CD8-positive, alpha-beta memory T cell (primary cell): Measurements from ENCODE around the gene POLR1B. TPM values are rescaled to one million over a fixed set of nuclear protein-coding genes. Genes with fewer than 3 reads are reported as not detected.

ENCODE experiments used
- CTCF ChIA-PET: fragments of 350-600 bp; sonication (Branson Sonifier 250); formaldehyde crosslinking; loops from one replicate; lab custom pipeline; 2021; ENCODE audit warnings: antibody characterized with exemption; lab: Charles Lee
- POLR2A ChIA-PET: fragments of 350-600 bp; sonication (Branson Sonifier 250); formaldehyde crosslinking; loops from one replicate; lab custom pipeline; 2021; ENCODE audit warnings: antibody characterized with exemption; lab: Charles Lee
- DNase-seq, 5 donors: peaks; one replicate each; pipeline versions ENCODE4 v3.0.0 to v3.0.0-alpha.2; 2020 to 2022; ENCODE audit warnings: mixed read lengths in 1 of 5
- H3K27ac ChIP-seq: one replicate; pipeline ENCODE4 v1.7.0; 2013; ENCODE audit warnings: low read depth, mild to moderate bottlenecking, low read length, moderate library complexity
- H3K27me3 ChIP-seq: 2 replicates; pipeline ENCODE4 v1.7.0; 2013; ENCODE audit warnings: low read length, mild to moderate bottlenecking; ENCODE audit not compliant: insufficient read depth, poor library complexity, severe bottlenecking
- H3K36me3 ChIP-seq: 2 replicates; pipeline ENCODE4 v1.7.0; 2013; ENCODE audit warnings: mild to moderate bottlenecking, low read length, moderate library complexity; ENCODE audit not compliant: insufficient read depth
- H3K4me1 ChIP-seq: 2 replicates; pipeline ENCODE4 v1.7.0; 2013; ENCODE audit warnings: mild to moderate bottlenecking, low read length, moderate library complexity; ENCODE audit not compliant: insufficient read depth
- H3K4me3 ChIP-seq: 2 replicates; pipeline ENCODE4 v1.7.0; 2013; ENCODE audit warnings: mild to moderate bottlenecking, low read length
- H3K9me3 ChIP-seq: 2 replicates; pipeline ENCODE4 v1.7.0; 2013; ENCODE audit warnings: mild to moderate bottlenecking, low read length
- H3K27ac Mint-ChIP-seq, 8 donors: one replicate each; pipeline ENCODE4 v1.8.0; 2020 to 2021; ENCODE audit warnings: mixed read lengths in 8 of 8, mild to moderate bottlenecking in 6 of 8, inconsistent platforms in 3 of 8, moderate library complexity in 3 of 8
- H3K27me3 Mint-ChIP-seq, 2 donors: one replicate each; pipeline ENCODE4 v1.8.0; 2020 to 2021; ENCODE audit warnings: mixed read lengths in 2 of 2, mild to moderate bottlenecking in 1 of 2, moderate library complexity in 1 of 2
- H3K36me3 Mint-ChIP-seq, 3 donors: one replicate each; pipeline ENCODE4 v1.8.0; 2020 to 2021; ENCODE audit warnings: mixed read lengths in 3 of 3, inconsistent platforms in 1 of 3, mild to moderate bottlenecking in 1 of 3
- H3K4me1 Mint-ChIP-seq, 3 donors: one replicate each; pipeline ENCODE4 v1.8.0; 2020 to 2021; ENCODE audit warnings: mixed read lengths in 3 of 3, inconsistent platforms in 1 of 3, mild to moderate bottlenecking in 1 of 3
- H3K4me3 Mint-ChIP-seq, 7 donors: one replicate each; pipeline ENCODE4 v1.8.0; 2020 to 2021; ENCODE audit warnings: mixed read lengths in 7 of 7, mild to moderate bottlenecking in 6 of 7, moderate library complexity in 4 of 7, inconsistent platforms in 2 of 7
- H3K9me3 Mint-ChIP-seq, 5 donors: one replicate each; pipeline ENCODE4 v1.8.0; 2020 to 2022; ENCODE audit warnings: mixed read lengths in 5 of 5, mild to moderate bottlenecking in 3 of 5, moderate library complexity in 2 of 5, inconsistent platforms in 1 of 5
- polyA plus RNA-seq: library from polyadenylated mRNA; unstranded; fragments of 300-500 nt; fragmentation: Illumina TruSeq; gene quantifications from one replicate; pipeline ENCODE4 v1.2.3, GENCODE V29; 2021
- total RNA-seq, 2 experiments: library from RNA; stranded (reverse); gene quantifications; one replicate each; pipeline ENCODE4 v1.2.3, GENCODE V29; 2021

The POLR1B gene
- total and polyA plus RNA-seq, 3 experiments from 2014 or later: 24.3 to 78.4 (median 67.1) TPM

GRCh38 chr2:112618383-112618782, 76.1 kb downstream of the POLR1B start:
- Histone ChIP-seq H3K4me1 (no peaks in the 10 kb centered on the region), H3K36me3 (no peaks in the 10 kb centered on the region), H3K9me3 (no peaks in the 10 kb centered on the region), H3K4me3 (no peak overlapping the region), H3K27ac (no peak overlapping the region), H3K27me3 (no peaks in the 10 kb centered on the region)
- Mint-ChIP-seq H3K4me3 (no peak overlapping the region), H3K27me3 (no peaks in the 10 kb centered on the region), H3K36me3 (peaks cover 0 to 6% (median 0%) of the 10 kb centered on the region in 3 donors), H3K27ac (no peak overlapping the region), H3K9me3 (no peaks in the 10 kb centered on the region), H3K4me1 (no peaks in the 10 kb centered on the region)
- ChIA-PET POLR2A (no interaction called here), CTCF (interaction anchor here (0.9 kb wide), 1 partner anchor 18 kb away, joined by 3 read pairs; no protein-coding TSS in a partner anchor)
- no peak for DNase-seq

DNA sequence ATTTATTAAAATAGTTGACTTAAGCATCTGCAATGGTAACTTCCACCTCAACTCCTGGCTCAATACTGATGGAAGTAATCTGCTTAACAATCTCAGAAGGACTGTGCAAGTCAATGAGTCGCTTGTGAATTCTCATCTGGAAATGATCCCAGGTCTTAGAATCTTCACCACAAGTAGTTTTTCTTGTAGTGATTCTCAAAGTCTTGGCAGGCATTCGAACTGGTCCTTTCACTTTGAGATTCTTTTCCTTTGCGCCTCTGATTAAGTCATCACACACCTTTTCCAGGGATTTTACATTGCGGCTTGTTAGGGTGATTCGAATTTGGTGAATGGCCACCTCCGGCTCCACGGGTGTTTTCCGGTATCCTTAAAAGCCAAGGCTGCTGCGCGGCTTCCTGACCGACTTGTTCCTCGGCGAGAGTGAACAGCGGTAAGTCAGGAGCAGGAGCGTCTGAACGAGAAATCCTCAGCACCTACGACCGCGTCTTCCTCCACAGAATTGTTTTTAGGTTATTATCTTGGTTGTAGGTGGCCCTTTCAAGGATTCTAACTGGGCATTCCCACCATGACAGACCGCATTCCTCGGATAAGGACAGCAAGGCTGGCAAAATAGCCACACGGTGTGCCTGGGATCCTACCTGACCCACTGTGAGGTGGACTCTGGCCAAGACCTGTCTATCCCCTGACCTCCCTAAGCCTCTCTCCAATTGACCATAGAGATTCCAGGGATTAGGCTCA, 79.7 kb downstream of the POLR1B start:
- no peak for DNase-seq
- Mint-ChIP-seq H3K9me3 (no peaks in the 10 kb centered on the region), H3K36me3 (no peaks in the 10 kb centered on the region), H3K27me3 (no peaks in the 10 kb centered on the region), H3K27ac (peak overlapping the region in 2 of 8 donors; percentile 9 to 79), H3K4me1 (peaks cover 27 to 34% (median 32%) of the 10 kb centered on the region in 3 donors), H3K4me3 (no peak overlapping the region)
- no peaks in the 10 kb centered on the region for H3K36me3 ChIP-seq
- ChIA-PET CTCF (interaction anchor here (1.0 to 5.5 kb wide), 5 partner anchors 8 to 69 kb away, joined by 3 to 28 read pairs (median 5); partner anchors contain the start of gene SLC20A1), POLR2A (interaction anchor here (1.2 kb wide), 1 partner anchor 10 kb away, joined by 3 read pairs; no protein-coding TSS in a partner anchor)
- H3K9me3 ChIP-seq: no peaks in the 10 kb centered on the region
- H3K4me3 ChIP-seq: no peak overlapping the region
- peaks cover 31% of the 10 kb centered on the region for H3K4me1 ChIP-seq
- no peaks in the 10 kb centered on the region for H3K27me3 ChIP-seq
- H3K27ac ChIP-seq: no peak overlapping the region

GRCh38 chr2:112622528-112622849, 80.2 kb downstream of the POLR1B start:
- DNase-seq: no peak
- POLR2A ChIA-PET: interaction anchor here (0.6 to 1.2 kb wide), 3 partner anchors 9 to 1944 kb away, joined by 3 to 4 read pairs (median 3); no protein-coding TSS in a partner anchor
- Mint-ChIP-seq H3K4me1 (peaks cover 33 to 39% (median 37%) of the 10 kb centered on the region in 3 donors), H3K27me3 (no peaks in the 10 kb centered on the region), H3K27ac (no peak overlapping the region), H3K4me3 (no peak overlapping the region), H3K36me3 (no peaks in the 10 kb centered on the region), H3K9me3 (no peaks in the 10 kb centered on the region)
- no peaks in the 10 kb centered on the region for H3K9me3 ChIP-seq
- H3K4me1 ChIP-seq: peaks cover 37% of the 10 kb centered on the region
- H3K36me3 ChIP-seq: no peaks in the 10 kb centered on the region
- CTCF ChIA-PET: interaction anchor here (1.0 to 5.5 kb wide), 3 partner anchors 11 to 23 kb away, joined by 3 to 28 read pairs (median 5); partner anchors contain the start of gene SLC20A1
- no peak overlapping the region for H3K4me3 ChIP-seq
- no peaks in the 10 kb centered on the region for H3K27me3 ChIP-seq
- H3K27ac ChIP-seq: no peak overlapping the region

DNA sequence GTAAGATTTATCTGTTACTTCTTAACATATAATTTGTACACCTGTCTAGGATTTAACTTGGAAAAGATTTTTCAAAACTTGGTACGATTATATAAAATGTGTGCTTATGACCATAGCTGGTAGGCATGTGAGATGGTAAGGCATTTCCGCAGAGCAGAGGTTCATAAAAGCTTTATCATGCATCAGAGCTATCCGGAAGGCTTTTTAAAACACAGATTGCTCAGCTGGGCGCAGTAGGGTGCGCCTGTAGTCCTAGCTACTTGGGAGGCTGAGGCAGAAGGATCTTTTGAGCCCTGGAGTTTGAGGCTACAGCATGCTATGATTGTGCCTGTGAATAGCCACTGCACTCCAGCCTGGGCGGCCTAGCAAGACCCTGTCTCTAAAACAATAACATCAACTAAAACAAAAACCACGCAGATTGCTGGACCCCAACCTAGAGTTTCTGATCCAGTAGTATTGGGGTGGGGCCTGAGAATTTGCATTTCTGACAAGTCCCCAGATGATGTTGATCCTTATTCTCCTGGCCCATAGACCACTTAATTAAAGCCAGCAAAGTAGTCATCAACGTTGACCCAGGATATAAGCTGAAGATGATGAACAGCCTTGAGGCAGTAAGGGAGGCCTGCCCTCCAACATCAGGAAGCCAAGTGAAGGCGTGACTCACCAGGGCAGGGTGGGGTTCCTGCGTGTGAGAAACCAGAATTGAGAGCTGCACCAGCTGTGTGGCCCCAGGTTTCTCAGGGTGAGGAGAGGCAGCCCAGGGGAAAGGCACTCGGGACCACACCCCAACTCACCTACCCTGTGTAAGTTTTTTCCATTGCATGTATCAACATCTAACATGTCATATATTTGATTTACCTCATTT, 81.9 kb downstream of the POLR1B start:
- Mint-ChIP-seq H3K9me3 (no peaks in the 10 kb centered on the region), H3K4me3 (peak overlapping the region; percentile 8 to 83 (median 61)), H3K4me1 (peaks cover 45 to 55% (median 51%) of the 10 kb centered on the region in 3 donors), H3K36me3 (no peaks in the 10 kb centered on the region), H3K27ac (peak overlapping the region; percentile 44 to 86 (median 74)), H3K27me3 (no peaks in the 10 kb centered on the region)
- Histone ChIP-seq H3K4me1 (peaks cover 49% of the 10 kb centered on the region), H3K36me3 (no peaks in the 10 kb centered on the region), H3K4me3 (no peak overlapping the region), H3K27ac (no peak overlapping the region), H3K9me3 (no peaks in the 10 kb centered on the region), H3K27me3 (no peaks in the 10 kb centered on the region)
- CTCF ChIA-PET: interaction anchor here (0.6 to 12.6 kb wide), 14 partner anchors 11 to 118 kb away, joined by 3 to 147 read pairs (median 4); partner anchors contain the start of gene SLC20A1
- POLR2A ChIA-PET: interaction anchor here (0.7 to 2.3 kb wide), 7 partner anchors 10 to 83 kb away, joined by 3 to 12 read pairs (median 4); partner anchors contain the start of gene SLC20A1
- DNase-seq: peak in 4 of 5 donors; percentile 53 to 86 (median 60)

GRCh38 chr2:112625474-112626114, 83.3 kb downstream of the POLR1B start:
- H3K9me3 Mint-ChIP-seq: peaks cover 0 to under 1% (median 0%) of the 10 kb centered on the region in 5 donors
- CTCF ChIA-PET: interaction anchor here (0.7 to 12.6 kb wide), 18 partner anchors 9 to 105 kb away, joined by 3 to 147 read pairs (median 5); partner anchors contain the start of gene SLC20A1
- Histone ChIP-seq H3K36me3 (no peaks in the 10 kb centered on the region), H3K9me3 (no peaks in the 10 kb centered on the region), H3K4me1 (peaks cover 64% of the 10 kb centered on the region), H3K27ac (no peak overlapping the region), H3K4me3 (no peak overlapping the region), H3K27me3 (no peaks in the 10 kb centered on the region)
- H3K36me3 Mint-ChIP-seq: peaks cover 0 to 3% (median 0%) of the 10 kb centered on the region in 3 donors
- H3K27me3 Mint-ChIP-seq: no peaks in the 10 kb centered on the region
- POLR2A ChIA-PET: interaction anchor here (2.3 kb wide), 1 partner anchor 21 kb away, joined by 12 read pairs; no protein-coding TSS in a partner anchor
- H3K4me3 Mint-ChIP-seq: peak overlapping the region in 3 of 7 donors; percentile 32 to 75 (median 41)
- H3K4me1 Mint-ChIP-seq: peaks cover 58 to 69% (median 65%) of the 10 kb centered on the region in 3 donors
- DNase-seq: peak in 1 of 5 donors; percentile 13
- H3K27ac Mint-ChIP-seq: peak overlapping the region in 5 of 8 donors; percentile 70 to 88 (median 83)

DNA sequence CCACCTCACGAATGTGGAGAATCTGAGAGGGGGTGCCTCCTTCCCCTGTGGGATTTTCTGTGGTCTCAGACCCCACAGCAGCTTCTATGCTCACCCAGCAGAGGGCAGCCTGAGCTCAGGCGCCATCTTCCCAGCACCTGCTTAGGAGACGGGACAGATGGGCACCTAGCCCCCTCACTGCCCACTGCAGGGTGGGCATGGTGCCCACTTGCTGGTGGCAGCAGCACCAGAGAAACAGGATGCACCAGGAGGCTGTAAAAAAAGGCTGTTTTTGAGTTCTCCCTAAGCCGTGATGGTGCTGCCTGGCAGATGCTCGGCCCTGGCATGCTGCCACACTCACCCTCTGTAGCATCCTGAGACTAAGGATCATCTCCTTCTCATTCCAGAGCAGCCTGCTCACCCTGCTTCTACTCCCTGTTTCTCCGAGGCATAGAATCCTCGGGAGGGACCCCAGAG, 84.4 kb downstream of the POLR1B start:
- no peak overlapping the region for H3K27ac ChIP-seq
- ChIA-PET POLR2A (interaction anchor here (0.5 to 1.5 kb wide), 2 partner anchors 19 to 102 kb away, joined by 3 to 9 read pairs; partner anchors contain the start of gene SLC20A1), CTCF (interaction anchor here (0.6 to 12.6 kb wide), 22 partner anchors 8 to 105 kb away, joined by 3 to 147 read pairs (median 5); partner anchors contain the start of gene SLC20A1)
- peaks cover 0 to 2% of the 10 kb centered on the region in 2 donors for H3K27me3 Mint-ChIP-seq
- peaks cover 68 to 79% (median 76%) of the 10 kb centered on the region in 3 donors for H3K4me1 Mint-ChIP-seq
- peak; percentile 35 to 79 (median 61) for DNase-seq
- H3K27me3 ChIP-seq: no peaks in the 10 kb centered on the region
- H3K36me3 Mint-ChIP-seq: peaks cover 0 to 3% (median 2%) of the 10 kb centered on the region in 3 donors
- peak overlapping the region in 7 of 8 donors; percentile 79 to 96 (median 88) for H3K27ac Mint-ChIP-seq
- peaks cover 73% of the 10 kb centered on the region for H3K4me1 ChIP-seq
- no peaks in the 10 kb centered on the region for H3K36me3 ChIP-seq
- H3K9me3 Mint-ChIP-seq: peaks cover 0 to 4% (median 0%) of the 10 kb centered on the region in 5 donors
- peak overlapping the region; percentile 58 for H3K4me3 ChIP-seq
- no peaks in the 10 kb centered on the region for H3K9me3 ChIP-seq
- H3K4me3 Mint-ChIP-seq: peak overlapping the region; percentile 13 to 88 (median 72)
